ENCODE results near the gene CDK13.

The CDK13 gene

DNA sequence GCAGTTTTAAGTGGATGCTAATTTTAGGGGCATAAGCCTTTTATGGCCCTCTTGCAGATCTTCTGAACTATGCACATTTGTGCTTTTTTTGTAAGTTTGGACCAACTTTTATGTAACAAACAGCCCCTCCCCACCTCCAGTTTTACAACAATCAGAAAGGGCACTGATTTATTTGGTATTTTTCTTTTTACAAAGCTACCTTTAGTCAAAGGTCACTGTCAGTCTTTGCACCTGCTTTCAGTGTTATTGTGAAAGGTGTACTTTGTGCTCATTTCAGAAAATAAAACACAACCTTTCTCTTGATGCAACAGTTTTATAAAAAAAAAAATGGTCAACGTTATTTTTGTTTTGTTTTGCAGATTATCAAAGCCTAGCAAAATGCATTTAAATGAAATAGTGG, 145.2 kb downstream of the CDK13 start (continued):
- TF ChIP-seq, protein P1, sequence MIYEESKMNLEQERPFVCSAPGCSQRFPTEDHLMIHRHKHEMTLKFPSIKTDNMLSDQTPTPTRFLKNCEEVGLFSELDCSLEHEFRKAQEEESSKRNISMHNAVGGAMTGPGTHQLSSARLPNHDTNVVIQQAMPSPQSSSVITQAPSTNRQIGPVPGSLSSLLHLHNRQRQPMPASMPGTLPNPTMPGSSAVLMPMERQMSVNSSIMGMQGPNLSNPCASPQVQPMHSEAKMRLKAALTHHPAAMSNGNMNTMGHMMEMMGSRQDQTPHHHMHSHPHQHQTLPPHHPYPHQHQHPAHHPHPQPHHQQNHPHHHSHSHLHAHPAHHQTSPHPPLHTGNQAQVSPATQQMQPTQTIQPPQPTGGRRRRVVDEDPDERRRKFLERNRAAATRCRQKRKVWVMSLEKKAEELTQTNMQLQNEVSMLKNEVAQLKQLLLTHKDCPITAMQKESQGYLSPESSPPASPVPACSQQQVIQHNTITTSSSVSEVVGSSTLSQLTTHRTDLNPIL (CRISPR knock-in tag; IDR thresholded peaks at IDR 0.05; ENCODE audit: low read depth) = no peak
- TF ChIP-seq ZFP30 (CRISPR knock-in tag; IDR thresholded peaks at IDR 0.05) = no peak
- no peak for TF ChIP-seq ZNF70 (CRISPR knock-in tag; IDR thresholded peaks at IDR 0.05)
- no peak for TF ChIP-seq ISL1 (CRISPR knock-in tag; IDR thresholded peaks at IDR 0.05)
- TF ChIP-seq OSR1 (CRISPR knock-in tag; IDR thresholded peaks at IDR 0.05) = no peak

DNA sequence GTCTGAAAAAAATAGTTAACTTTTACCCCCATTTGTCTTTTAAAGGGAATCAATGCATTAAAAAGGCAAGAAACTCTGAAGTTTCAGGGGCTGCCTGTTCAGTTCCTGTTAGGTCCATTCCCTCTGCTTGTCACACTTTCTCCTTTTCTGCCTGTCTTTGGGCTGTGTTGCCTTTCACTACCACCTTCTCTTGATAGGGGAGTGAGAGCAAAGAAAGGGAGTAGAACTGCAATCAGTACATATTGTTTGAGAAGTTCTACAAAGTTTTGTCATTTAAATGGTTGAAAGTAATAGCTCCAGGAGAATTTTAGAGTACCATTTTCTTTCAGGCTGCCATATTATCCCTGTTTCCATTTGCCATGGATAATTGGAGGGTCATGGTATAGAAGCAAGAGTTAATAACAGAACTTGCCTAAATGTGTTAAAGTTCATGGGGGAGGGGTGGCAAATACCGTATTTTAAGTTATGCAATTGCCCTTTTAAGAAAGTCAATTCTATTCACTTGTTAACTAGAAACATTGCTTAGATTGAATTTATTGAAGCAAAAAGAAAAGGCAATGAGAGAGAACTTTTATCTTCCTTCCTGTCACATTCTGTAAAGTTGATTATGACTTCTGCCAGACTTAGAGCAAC, 145.8 kb downstream of the CDK13 start:
- TF ChIP-seq PPARA (CRISPR knock-in tag; IDR thresholded peaks at IDR 0.05; ENCODE audit: borderline replicate concordance) (no peak), RARB (CRISPR knock-in tag; IDR thresholded peaks at IDR 0.05) (no peak), ZNF565 (CRISPR knock-in tag; conservative IDR thresholded peaks at IDR 0.05; ENCODE audit: low read depth) (no peak), ARNTL (CRISPR knock-in tag; IDR thresholded peaks at IDR 0.05; ENCODE audit: borderline replicate concordance, low read depth) (no peak), ZFP3 (CRISPR knock-in tag; IDR thresholded peaks at IDR 0.05) (no peak), CSDC2 (CRISPR knock-in tag; IDR thresholded peaks at IDR 0.05) (no peak), TOX (CRISPR knock-in tag; IDR thresholded peaks at IDR 0.05; ENCODE audit: borderline replicate concordance) (no peak), ZFP30 (CRISPR knock-in tag; IDR thresholded peaks at IDR 0.05) (no peak), ZNF70 (CRISPR knock-in tag; IDR thresholded peaks at IDR 0.05) (no peak), BACH2 (CRISPR knock-in tag; IDR thresholded peaks at IDR 0.05; ENCODE audit: borderline replicate concordance) (no peak), TCF4 (CRISPR knock-in tag; IDR thresholded peaks at IDR 0.05; ENCODE audit: borderline replicate concordance) (no peak)
- TF ChIP-seq, protein P2, sequence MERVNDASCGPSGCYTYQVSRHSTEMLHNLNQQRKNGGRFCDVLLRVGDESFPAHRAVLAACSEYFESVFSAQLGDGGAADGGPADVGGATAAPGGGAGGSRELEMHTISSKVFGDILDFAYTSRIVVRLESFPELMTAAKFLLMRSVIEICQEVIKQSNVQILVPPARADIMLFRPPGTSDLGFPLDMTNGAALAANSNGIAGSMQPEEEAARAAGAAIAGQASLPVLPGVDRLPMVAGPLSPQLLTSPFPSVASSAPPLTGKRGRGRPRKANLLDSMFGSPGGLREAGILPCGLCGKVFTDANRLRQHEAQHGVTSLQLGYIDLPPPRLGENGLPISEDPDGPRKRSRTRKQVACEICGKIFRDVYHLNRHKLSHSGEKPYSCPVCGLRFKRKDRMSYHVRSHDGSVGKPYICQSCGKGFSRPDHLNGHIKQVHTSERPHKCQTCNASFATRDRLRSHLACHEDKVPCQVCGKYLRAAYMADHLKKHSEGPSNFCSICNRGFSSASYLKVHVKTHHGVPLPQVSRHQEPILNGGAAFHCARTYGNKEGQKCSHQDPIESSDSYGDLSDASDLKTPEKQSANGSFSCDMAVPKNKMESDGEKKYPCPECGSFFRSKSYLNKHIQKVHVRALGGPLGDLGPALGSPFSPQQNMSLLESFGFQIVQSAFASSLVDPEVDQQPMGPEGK (CRISPR knock-in tag; IDR thresholded peaks at IDR 0.05; ENCODE audit: borderline replicate concordance) = no peak
- TF ChIP-seq, protein P3, sequence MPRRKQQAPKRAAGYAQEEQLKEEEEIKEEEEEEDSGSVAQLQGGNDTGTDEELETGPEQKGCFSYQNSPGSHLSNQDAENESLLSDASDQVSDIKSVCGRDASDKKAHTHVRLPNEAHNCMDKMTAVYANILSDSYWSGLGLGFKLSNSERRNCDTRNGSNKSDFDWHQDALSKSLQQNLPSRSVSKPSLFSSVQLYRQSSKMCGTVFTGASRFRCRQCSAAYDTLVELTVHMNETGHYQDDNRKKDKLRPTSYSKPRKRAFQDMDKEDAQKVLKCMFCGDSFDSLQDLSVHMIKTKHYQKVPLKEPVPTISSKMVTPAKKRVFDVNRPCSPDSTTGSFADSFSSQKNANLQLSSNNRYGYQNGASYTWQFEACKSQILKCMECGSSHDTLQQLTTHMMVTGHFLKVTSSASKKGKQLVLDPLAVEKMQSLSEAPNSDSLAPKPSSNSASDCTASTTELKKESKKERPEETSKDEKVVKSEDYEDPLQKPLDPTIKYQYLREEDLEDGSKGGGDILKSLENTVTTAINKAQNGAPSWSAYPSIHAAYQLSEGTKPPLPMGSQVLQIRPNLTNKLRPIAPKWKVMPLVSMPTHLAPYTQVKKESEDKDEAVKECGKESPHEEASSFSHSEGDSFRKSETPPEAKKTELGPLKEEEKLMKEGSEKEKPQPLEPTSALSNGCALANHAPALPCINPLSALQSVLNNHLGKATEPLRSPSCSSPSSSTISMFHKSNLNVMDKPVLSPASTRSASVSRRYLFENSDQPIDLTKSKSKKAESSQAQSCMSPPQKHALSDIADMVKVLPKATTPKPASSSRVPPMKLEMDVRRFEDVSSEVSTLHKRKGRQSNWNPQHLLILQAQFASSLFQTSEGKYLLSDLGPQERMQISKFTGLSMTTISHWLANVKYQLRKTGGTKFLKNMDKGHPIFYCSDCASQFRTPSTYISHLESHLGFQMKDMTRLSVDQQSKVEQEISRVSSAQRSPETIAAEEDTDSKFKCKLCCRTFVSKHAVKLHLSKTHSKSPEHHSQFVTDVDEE (CRISPR knock-in tag; IDR thresholded peaks at IDR 0.05) = no peak
- TF ChIP-seq, protein P1 (CRISPR knock-in tag; IDR thresholded peaks at IDR 0.05; ENCODE audit: low read depth) = no peak
- TF ChIP-seq, protein P4, sequence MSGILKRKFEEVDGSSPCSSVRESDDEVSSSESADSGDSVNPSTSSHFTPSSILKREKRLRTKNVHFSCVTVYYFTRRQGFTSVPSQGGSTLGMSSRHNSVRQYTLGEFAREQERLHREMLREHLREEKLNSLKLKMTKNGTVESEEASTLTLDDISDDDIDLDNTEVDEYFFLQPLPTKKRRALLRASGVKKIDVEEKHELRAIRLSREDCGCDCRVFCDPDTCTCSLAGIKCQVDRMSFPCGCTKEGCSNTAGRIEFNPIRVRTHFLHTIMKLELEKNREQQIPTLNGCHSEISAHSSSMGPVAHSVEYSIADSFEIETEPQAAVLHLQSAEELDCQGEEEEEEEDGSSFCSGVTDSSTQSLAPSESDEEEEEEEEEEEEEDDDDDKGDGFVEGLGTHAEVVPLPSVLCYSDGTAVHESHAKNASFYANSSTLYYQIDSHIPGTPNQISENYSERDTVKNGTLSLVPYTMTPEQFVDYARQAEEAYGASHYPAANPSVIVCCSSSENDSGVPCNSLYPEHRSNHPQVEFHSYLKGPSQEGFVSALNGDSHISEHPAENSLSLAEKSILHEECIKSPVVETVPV (CRISPR knock-in tag; IDR thresholded peaks at IDR 0.05) = no peak
- ATAC-seq = no peak

DNA sequence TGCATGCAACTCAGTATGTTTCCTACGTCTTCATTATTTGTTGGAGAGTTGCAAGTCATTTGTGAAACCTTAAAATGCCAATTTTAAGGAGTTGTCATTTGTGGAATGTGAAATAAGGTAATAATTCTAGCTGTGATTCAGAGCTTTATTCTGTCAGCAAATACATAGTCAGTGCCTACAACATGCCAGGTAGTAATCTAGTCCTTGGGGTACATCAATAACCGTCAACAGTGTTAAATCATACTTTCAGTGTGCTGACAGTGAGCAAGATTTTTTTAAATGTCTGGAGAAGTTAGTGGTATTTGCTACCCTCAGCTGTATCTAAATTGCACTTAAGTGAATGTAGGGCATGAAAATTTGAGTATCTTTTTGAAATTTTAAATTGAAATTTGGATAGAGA, 147.7 kb downstream of the CDK13 start:
- no peak for ATAC-seq
- TF ChIP-seq SNAI2 (CRISPR knock-in tag; IDR thresholded peaks at IDR 0.05) (no peak), RARB (CRISPR knock-in tag; IDR thresholded peaks at IDR 0.05) (no peak), ZFP3 (CRISPR knock-in tag; IDR thresholded peaks at IDR 0.05) (no peak), TCF4 (CRISPR knock-in tag; IDR thresholded peaks at IDR 0.05; ENCODE audit: borderline replicate concordance) (no peak), TOX (CRISPR knock-in tag; IDR thresholded peaks at IDR 0.05; ENCODE audit: borderline replicate concordance) (no peak), ZC3H10 (CRISPR knock-in tag; IDR thresholded peaks at IDR 0.05) (no peak), ISL1 (CRISPR knock-in tag; IDR thresholded peaks at IDR 0.05) (peak; percentile 13; the same call in 1 of the 2 replicates)
